Activated CD4-positive, alpha-beta T cell treated with anti-CD3 and anti-CD28 coated beads for 1 hour (primary cell): ENCODE measurements around the gene FUOM.

ENCODE experiments used
- DNase-seq: peaks from one replicate; pipeline ENCODE4 v3.0.0-alpha.2; 2020

FUOM gene

GRCh38 chr10:133366130-133366478, 8.3 kb upstream of the FUOM start:
- DNase-seq: no peak

DNA sequence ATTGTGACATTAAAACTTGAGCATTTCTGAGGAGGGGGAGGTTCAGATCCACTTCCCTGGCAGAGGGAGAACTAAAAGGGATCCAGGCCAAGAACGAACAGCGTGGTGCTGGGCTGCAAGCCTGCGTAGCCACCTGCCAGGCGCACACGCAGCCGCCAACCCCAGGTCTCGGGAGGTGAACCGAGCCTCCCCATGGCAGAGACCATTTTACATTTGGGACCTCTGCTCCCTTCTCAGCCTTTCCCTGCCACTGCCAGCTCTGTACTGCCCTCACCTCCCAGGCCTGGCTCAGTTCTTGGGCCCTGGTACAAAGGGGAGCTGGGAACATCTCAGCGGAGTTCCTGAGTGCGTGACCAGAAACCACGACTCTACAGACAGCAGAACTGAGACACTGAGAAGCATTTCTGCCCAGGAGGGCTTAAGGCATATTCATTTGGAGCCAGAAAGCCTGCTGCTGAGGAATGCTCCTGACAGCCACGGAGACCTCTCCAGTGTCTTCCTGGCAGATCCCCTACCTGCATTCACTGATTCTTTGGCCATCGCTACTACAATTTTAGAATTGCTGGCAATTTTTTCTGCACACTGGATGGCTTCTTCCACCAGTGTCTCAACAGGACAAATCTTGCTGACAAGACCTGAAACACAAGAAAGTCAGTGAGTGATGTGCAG, 7.8 kb upstream of the FUOM start:
- DNase-seq: no peak

GRCh38 chr10:133364645-133365431, 7.0 kb upstream of the FUOM start:
- DNase-seq: no peak

DNA sequence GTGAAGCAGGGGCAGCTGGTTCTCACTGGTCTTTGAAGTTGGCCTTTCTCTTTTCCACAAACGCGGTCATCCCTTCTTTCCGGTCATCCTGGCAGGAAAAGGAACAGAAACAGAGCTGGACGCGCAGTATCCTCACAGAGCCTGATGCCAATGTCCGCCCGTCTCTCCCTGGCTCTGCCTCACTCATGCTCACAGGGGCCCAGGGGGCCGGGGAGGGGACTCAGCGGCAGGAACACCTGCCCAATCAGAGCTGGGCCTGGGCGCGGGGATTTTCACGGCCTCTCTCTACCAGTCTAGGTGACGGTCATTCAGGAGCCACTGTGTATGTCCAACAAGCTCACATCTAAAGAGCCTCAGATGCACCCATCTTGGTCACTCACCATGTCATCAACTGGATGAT, 5.0 kb upstream of the FUOM start:
- DNase-seq: no peak

DNA sequence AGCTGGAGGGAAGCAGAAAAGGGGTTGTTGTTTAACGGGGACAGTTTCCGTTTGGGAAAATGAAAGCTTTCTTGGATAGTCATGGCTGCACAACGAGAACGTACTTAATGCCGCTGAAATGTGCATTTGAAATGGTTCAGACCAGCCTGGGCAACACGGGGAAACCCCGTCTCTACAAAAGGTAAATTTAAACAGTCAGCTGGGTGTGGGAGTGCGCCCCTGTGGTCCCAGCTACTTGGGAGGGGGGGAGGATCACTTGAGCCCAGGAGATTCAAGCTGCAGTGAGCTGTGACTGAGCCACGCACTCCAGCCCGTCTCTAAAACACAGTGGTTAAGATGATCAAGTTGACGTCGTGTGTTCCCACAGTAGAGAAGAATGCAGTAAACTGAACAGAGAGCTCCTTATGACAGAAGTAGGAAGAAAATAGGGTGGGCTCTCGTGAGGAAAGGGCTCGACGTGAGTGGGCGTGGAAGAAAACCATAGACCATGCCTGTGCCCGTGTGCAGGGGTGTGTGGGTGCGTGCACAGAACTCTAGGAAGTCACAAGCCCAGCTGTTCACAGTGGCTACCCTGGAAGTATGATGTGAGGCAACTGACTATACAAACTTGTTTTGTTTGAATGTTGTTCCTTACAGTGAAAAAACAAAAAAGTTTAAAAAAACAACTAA, 4.1 kb upstream of the FUOM start:
- no peak for DNase-seq

DNA sequence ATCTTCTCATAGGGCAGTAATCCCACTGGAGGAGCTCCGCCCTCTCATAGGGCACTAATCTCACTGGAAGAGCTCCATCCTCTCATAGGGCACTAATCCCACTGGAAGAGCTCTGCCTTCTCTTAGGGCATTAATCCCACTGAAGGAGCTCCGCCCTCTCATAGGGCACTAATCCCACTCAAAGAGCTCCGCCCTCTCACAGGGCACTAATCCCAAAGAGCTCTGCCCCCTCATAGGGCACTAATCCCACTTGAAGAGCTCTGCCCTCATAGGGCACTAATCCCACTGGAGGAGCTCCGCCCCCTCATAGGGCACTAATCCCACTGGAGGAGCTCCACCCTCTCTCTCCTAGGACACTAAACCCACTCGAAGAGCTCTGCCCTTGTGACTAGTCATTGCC, 3.4 kb upstream of the FUOM start:
- DNase-seq: no peak

DNA sequence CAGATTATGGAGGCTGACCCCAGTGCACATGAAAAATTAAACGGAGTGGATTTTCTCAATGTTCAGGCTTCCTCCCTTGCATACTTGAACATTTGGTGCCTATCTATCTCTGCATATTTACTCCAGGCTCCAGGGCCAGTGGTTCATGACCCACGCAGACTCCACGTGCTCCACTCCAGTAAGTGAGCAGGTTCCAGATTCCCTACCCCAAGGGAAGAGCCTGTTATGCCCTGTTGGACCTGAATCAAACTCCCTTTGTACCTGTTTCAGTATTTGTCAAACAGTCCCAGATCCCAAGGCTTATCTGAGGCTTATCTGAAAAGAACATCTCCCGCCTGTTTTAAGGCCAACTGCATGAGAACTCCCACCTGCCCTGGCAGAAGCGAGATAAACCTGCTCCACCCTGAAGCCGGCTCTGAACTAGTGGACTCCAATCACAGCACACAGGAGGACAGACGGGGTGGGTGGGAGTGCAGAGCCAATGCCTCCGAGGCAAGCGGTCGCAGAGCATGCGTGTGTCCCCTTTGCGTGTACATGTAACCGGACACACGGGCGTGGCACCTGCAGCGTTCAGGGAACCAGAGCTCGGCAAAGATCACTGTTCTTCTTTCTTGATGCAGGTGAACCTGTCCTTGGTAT, 2.3 kb upstream of the FUOM start:
- DNase-seq: no peak

- DNase-seq: no peak
Measured at GRCh38 chr10:133359554-133359971, 1.7 kb upstream of the FUOM start.

DNA sequence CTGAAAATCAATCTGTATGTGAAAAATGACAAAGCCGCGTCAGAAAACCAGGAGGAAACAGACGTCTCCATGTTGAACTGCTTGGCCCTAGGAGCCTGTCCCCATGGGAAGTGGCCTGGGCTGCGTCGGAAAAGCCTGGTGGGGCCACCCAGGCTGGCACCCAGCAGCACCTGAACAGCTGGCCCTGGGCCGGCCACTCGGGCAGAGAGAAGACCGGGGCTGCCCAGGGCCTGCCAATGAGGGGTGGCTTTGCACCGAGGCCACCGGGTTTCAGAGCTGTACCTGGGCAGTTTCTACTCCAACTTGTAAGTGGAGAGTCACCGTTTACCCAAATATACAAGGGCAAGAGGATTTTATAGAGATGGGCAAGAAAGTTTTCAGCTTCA, 1.1 kb upstream of the FUOM start:
- DNase-seq: no peak

DNA sequence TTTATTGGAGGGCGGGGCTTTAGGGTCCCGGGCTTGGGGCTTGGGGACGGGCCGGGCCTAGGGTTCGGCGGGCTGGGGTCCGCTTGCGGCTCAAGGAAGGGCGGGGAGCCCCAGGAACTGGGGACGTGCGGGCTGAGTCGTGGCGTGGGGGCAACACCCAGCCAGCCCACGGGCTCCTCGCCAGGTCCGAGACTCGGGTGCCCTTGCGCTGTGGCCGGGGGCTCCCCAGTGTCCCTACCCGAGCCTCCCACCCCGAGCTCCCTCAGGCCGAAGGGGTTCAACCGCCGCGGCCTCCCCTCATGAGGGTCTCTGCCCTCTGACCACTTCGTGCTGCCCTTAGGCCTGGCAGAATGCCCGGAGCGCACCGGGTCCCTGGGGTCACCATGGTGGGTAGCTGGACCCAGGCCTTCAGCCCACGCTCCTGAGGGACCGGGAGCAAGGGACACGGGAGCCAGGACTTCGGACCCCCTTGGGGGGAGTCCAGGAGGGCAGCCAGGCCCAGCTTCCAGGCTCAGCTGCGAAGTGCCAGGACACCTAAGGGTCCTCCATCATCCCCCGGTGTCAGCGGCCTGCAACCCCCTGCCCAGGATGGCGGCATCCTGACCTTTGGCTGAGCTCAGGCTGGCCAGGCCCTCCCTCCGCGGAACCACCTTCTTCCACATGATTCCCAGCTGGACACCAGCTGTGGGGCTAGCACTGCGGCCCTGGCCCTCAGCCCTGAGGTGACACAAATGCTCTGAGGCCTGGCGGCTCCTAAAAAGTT, 524 bp upstream of the FUOM start:
- no peak for DNase-seq

GRCh38 chr10:133356549-133357284, 1.1 kb downstream of the FUOM start:
- no peak for DNase-seq

- no peak for DNase-seq
Measured at GRCh38 chr10:133355991-133356390, 1.8 kb downstream of the FUOM start.

DNA sequence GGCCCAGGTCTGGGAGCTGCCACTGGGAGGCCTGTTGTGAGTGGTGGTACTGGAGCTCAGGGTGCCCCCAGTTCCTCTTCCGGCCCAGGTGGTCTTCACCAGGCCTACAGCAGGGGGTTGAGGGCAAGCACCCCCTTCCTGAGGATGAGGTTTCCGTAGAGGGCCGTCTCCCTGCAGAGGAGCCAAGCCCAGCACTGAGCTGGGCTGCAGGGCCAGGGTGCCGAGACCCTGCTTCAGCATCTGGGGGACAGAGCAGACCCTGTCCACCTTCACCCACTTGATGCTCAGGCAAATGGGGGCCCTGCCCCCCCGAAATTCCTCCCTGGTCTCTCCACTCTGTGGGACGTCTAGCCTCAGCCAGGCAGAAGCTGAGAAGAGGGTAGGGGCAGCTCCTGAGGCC, 2.6 kb downstream of the FUOM start:
- DNase-seq: no peak

DNA sequence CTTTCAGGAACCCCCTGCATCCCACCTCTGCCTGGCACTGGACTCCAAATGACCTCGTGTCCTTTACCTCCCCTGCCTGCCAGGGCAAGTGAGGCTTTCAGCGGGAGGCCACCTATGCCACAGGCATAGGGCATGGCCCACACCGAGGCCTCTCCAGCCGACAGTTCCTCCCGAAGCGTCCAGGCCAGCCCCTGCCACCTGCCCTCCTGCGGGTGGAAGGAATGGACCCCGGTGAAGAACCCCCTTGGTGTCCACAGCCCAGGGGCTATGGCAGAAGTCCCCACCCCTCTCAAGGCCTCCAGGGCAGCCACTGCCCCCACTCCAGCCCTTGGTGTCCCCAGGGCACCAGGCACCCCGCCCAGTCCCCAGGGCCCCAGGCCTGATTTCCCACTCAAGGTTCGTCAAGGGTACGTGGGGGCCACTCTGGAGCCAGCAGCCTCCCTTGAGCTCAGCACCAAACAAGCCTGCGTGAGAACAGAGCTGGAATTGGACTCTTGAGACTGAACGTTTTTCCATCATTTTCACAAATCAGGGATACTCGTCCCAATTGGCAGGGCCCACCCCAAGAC, 3.1 kb downstream of the FUOM start:
- DNase-seq: no peak

DNA sequence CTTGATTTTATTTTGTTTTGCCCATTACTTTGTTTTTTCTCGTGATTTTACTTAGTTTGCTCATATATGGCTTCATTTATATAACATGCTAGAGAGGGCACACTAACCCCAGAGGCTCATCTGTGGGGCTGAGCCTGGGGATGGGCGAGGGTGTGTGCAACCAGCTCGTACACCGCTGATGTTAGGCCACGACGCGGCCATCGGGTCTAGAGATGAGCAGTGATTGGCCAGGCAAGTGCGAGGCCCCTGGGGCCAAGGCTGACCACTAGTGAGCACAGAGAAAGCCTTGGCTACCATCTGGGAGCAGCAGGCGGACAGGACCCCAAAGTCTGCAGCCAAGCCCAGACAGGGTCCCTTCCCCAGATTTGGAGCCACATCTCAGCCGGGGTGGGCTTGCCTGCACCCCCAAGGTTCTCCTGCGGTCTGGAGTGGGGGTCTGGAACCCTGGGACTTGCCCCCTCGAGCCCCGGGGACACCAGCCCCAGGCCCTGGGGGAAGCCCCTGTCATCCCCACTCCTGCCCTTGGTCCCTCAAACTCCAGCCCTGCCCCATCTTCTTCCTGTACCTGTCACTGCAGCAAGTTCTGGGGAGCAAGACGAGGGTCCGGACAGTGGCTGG, 3.7 kb downstream of the FUOM start:
- DNase-seq: no peak

GRCh38 chr10:133353202-133353959, 4.4 kb downstream of the FUOM start:
- DNase-seq: no peak

DNA sequence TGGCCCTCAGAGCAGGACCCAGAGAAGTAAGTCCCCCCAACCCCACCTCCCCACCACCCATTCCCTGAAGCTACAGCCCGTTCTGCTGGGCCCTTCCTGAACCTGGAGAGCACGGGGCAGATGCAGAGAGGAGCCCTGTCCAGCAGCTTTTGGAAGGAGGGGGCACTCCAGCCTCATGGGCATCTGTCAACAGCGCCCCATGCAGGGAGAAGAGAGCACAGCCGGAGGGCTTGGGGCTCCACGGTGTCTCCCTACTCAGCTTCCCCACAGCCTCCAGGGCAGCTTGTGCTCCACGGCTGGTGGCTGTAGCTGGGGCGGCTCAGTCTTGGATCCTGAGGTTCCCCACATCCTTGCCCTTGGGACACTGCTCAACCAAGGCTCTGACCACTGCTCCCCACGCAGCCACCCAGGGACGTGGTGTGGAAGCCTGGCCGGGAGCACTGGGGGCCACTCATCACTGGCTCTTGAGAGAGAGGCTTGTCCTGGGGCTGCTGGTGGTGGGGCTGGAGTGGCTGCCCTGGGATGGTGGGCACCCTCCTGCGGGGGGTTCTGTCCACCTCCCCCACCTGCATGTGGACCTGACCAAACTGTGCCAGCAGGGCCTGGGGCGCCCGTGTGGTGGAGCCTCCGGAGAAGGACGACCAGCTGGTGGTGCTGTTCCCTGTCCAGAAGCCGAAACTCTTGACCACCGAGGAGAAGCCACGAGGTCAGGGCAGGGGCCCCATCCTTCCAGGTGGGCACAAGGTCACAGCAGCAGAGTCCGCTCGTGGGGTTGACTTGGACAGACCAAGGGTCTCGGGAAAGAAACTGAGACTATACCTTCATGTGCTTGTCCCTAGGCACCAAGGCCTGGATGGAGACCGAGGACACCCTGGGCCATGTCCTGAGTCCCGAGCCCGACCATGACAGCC, 6.2 kb downstream of the FUOM start:
- DNase-seq: no peak

DNA sequence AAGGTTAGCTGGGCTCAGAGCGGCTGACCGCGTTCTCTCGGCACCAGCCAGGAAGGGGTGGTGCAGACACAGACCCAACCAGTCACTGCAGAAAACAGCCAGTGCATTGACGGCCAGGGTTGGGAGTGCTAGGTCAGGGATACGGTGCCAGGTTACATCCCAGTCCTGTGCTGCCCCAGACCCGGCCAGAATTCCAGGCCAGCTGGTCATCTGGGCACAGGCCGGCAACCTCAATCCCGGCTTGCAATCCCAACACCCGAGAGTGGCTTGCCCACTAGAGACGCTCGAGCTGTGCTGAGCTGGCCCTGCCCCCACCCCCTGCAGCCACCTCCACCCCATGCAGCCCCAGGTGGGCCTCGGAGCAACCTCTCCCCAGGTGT, 6.9 kb downstream of the FUOM start:
- no peak for DNase-seq

- no peak for DNase-seq
Measured at GRCh38 chr10:133350283-133350949, 7.4 kb downstream of the FUOM start.
